RWPE1 (cell line): ENCODE data around the gene LACC1.

ENCODE experiments used
- CTCF ChIA-PET: fragments of 350-600 bp; sonication (Branson Sonifier 250); formaldehyde crosslinking; extraction: SDS; loops from one replicate; lab custom pipeline; 2021; lab: Yijun Ruan, JAX
- POLR2A ChIA-PET: fragments of 400-600 bp; formaldehyde crosslinking; extraction: SDS; loops from one replicate; lab custom pipeline; 2020; ENCODE audit warnings: antibody characterized with exemption; ENCODE audit not compliant: low non-redundant PET; lab: Yijun Ruan, JAX
- DNase-seq: peaks from one replicate; pipeline ENCODE4 v3.0.0; 2012; ENCODE audit warnings: low spot score
- H3K27ac ChIP-seq: fragments of 450-650 bp; 2 replicates; pipeline ENCODE4 v1.5.1; 2017
- TF ChIP-seq, protein P1 (sequence below): fragments of 450-650 bp; conservative IDR thresholded peaks from 2 replicates; pipeline ENCODE4 v1.5.1; 2017; ENCODE audit warnings: low read depth, mild to moderate bottlenecking

The LACC1 gene

DNA sequence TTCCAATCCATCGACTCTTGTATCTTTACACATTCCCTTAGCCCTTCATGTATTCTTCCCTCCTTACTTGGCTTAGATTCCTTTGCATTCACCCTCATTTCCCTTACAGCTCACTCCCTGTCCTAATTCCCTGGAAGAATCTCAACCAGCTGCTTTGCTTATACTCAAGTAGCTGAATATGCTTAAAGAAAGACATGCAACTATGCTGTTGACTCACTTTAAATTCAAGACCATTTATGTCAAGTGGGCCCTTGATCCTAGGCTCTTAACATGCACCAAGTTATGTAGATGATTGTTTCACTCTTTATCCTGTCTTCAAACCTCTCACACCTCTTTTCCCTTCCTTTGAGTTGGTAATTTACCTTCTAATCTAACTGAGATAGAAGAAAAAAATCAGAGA lies 7.5 kb upstream of the LACC1 start:
- H3K27ac ChIP-seq = no peak overlapping the region
- CTCF ChIA-PET = no interaction called here
- no peak for DNase-seq
- POLR2A ChIA-PET = no interaction called here
- TF ChIP-seq, protein P1, sequence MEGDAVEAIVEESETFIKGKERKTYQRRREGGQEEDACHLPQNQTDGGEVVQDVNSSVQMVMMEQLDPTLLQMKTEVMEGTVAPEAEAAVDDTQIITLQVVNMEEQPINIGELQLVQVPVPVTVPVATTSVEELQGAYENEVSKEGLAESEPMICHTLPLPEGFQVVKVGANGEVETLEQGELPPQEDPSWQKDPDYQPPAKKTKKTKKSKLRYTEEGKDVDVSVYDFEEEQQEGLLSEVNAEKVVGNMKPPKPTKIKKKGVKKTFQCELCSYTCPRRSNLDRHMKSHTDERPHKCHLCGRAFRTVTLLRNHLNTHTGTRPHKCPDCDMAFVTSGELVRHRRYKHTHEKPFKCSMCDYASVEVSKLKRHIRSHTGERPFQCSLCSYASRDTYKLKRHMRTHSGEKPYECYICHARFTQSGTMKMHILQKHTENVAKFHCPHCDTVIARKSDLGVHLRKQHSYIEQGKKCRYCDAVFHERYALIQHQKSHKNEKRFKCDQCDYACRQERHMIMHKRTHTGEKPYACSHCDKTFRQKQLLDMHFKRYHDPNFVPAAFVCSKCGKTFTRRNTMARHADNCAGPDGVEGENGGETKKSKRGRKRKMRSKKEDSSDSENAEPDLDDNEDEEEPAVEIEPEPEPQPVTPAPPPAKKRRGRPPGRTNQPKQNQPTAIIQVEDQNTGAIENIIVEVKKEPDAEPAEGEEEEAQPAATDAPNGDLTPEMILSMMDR = no peak

DNA sequence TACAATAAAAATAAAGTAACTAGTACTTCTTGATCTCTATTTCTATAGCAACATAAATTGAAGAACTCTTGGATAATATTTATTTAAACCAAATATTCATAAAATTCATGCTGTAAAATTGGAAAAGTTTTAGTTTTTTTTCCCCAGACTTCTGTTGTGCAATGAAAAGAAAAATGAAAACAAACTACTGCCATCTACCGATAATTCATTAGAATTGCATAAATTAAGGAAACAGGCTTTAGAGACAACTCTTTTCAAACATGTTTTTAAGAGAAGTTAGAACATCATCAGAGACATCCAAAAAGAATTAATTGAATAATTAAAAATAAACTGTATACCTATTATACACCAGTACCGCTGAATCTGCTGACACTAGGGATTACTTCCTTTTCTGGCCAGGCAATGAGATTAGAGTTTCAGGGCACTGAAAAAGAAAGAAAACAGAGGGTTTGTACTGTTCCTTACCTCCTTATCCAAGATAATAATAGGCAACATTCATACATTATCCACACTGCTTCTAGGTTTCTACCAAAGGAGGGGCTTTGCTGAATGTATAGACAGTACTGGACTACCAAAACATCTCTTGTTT lies 5.1 kb upstream of the LACC1 start:
- ChIA-PET CTCF (no interaction called here), POLR2A (no interaction called here)
- no peak for DNase-seq
- H3K27ac ChIP-seq = no peak overlapping the region
- TF ChIP-seq, protein P1 = peak; percentile 72

DNA sequence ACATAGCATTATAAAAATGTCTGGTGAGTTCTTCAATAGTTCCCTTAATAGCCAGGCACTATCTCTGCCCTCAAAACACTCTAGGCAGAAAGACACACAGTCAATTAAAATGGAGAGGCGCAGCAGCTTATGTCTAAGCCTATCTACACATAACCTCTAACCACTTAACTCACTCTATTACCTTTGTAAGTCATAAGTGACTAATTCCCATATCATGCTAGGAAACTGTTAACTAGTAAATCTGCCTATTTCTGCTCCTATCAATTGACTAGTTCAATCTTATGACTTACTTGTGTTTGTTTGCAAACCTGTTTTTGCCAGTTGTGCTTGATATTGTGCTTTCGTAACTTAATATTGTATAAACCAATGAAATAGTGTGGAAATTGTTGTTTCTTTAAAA lies 3.3 kb upstream of the LACC1 start:
- POLR2A ChIA-PET = interaction anchor here (0.7 kb wide), 1 partner anchor 1731 kb away, joined by 3 read pairs; no protein-coding TSS in a partner anchor

DNA sequence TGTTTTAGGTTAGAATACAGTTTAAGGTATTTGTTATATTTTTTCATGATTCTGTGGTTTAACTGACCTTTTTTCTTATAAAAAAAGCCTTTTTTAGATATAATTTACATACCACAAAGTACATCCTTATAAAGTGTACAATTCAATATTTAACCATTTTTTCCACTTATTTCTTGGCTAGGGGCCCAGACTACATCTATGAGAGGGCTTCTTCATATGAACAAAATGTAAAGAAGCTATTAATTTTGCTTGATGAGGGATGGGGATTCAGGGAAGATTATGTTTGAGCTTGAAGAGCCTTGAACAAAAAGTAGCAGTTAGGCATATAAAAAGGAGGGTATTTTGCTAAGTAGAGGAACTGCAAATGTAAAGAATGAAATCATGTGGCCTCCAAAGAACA lies 2.4 kb upstream of the LACC1 start:
- DNase-seq = no peak
- TF ChIP-seq, protein P1 = no peak
- no peak overlapping the region for H3K27ac ChIP-seq
- POLR2A ChIA-PET = no interaction called here
- CTCF ChIA-PET = interaction anchor here (0.7 to 1.6 kb wide), 2 partner anchors 28 to 70 kb away, joined by 3 to 6 read pairs; no protein-coding TSS in a partner anchor

More for the DNA sequence above, 3.3 kb upstream of the LACC1 start:
- CTCF ChIA-PET = no interaction called here
- no peak for DNase-seq
- no peak overlapping the region for H3K27ac ChIP-seq
- TF ChIP-seq, protein P1 = no peak

DNA sequence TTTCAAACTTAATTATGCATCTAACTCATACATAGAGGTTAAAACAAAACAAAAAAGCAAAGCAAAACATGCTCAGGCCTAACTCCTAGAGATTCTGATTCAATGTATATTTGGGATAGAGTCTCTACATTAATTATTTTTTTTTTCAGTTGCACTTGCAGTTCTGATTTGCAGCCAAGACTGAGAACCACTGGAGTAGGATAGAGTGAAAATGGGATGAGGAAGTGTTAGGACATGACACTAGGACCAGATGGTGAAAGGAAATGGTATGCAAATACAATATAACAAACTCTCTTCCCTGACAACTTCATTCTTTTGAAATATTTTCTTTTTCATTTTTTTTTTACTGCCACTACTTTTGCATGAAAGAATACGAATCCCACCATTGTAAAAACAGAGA lies 1.9 kb upstream of the LACC1 start:
- no peak overlapping the region for H3K27ac ChIP-seq
- ChIA-PET CTCF (interaction anchor here (0.7 to 1.6 kb wide), 2 partner anchors 27 to 71 kb away, joined by 3 to 6 read pairs; no protein-coding TSS in a partner anchor), POLR2A (no interaction called here)
- TF ChIP-seq, protein P1 = no peak
- no peak for DNase-seq

DNA sequence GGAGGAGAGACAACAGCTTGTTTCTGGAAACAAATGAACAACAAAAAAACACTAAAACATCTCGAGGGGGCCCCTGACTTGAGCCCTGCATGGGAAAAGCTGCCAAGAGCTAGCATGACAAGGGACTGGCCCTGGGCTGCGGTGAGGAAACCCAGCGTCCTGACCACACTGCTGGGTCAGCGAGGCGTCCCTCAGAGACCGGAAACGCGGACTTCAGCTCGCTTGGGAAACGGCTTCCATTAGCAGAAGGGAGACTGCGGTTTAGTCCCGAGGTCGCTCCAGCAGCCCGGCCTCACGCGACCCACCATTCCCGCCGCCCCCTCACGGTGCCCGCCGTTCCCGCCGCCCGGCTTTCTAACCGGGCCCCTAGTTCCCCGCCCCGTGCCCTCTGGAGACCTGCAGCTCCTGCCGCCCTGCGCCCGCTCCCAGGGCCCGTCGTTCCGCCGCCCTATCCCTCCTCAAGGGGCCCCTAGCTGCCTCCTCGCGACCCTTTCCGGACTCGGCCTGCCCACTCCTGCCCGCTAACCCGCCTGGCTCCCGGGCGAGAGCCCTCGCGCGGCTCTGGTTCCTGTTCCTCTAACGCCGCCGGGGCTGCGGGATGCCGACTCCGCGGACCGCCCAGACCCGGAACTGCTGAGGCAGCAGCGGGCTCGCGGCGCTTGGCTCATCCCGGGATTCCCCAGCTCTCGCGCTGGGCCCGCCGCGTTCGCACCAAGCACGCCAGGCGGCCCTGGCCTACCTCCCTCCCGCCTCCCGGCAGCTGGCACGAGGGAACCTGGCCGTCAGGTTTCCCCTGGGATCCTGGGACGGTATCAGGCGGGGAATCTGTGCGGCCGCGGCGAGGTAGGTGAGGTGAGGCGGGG lies 581 bp upstream of the LACC1 start, which contains the start of gene CCDC122:
CCDC122 (minus strand) TSS at position 849 of the 863 bp plus-strand sequence. CDS start 10,364 bp downstream, outside the sequence.
- POLR2A ChIA-PET = interaction anchor here (0.6 kb wide), 1 partner anchor 1044 kb away, joined by 3 read pairs; no protein-coding TSS in a partner anchor
- H3K27ac ChIP-seq = peak within 1 kb of the TSS; percentile 82
- peak; percentile 79 for DNase-seq
- CTCF ChIA-PET = interaction anchor here (0.6 to 1.6 kb wide), 5 partner anchors 26 to 1658 kb away, joined by 3 to 5 read pairs (median 4); no protein-coding TSS in a partner anchor
- TF ChIP-seq, protein P1 = no peak
